Loucy (cell line): Measurements from ENCODE around the gene DACH1.

Experiments used
- H2AFZ ChIP-seq: fragments of 200-600 bp; sonication (generic); 2 replicates; pipeline ENCODE4 v1.6.0; 2016; ENCODE audit warnings: antibody characterized with exemption, mild to moderate bottlenecking, low read length, moderate library complexity
- H3F3A ChIP-seq: fragments of 200-600 bp; 2 replicates; pipeline ENCODE4 v1.6.0; 2016; ENCODE audit warnings: antibody characterized with exemption, low read depth, mild to moderate bottlenecking
- H3K27me3 ChIP-seq: fragments of 200-600 bp; sonication (generic); 2 replicates; pipeline ENCODE4 v1.6.1; 2014; ENCODE audit warnings: low read length, mild to moderate bottlenecking; ENCODE audit not compliant: insufficient read depth, poor library complexity, severe bottlenecking
- H3K36me3 ChIP-seq: fragments of 200-600 bp; sonication (generic); 2 replicates; pipeline ENCODE4 v1.6.1; 2016; ENCODE audit warnings: low read length; ENCODE audit not compliant: insufficient read depth
- H3K4me1 ChIP-seq: fragments of 200-600 bp; sonication (generic); 2 replicates; pipeline ENCODE4 v1.5.1; 2014; ENCODE audit warnings: low read length, mild to moderate bottlenecking; ENCODE audit not compliant: insufficient read depth, poor library complexity, severe bottlenecking
- H3K4me2 ChIP-seq: fragments of 200-600 bp; sonication (generic); 2 replicates; pipeline ENCODE4 v1.6.0; 2014; ENCODE audit warnings: antibody characterized with exemption, low read length, low read depth, mild to moderate bottlenecking; ENCODE audit not compliant: poor library complexity, severe bottlenecking
- H3K4me3 ChIP-seq: fragments of 200-600 bp; sonication (generic); 2 replicates; pipeline ENCODE4 v1.5.1; 2014; ENCODE audit warnings: low read length, mild to moderate bottlenecking, mixed read lengths; ENCODE audit not compliant: poor library complexity, severe bottlenecking
- H3K79me2 ChIP-seq: fragments of 200-600 bp; sonication (generic); 2 replicates; pipeline ENCODE4 v1.6.1; 2014; ENCODE audit warnings: low read length; ENCODE audit not compliant: insufficient read depth
- H3K9ac ChIP-seq: fragments of 200-600 bp; sonication (generic); 2 replicates; pipeline ENCODE4 v1.6.0; 2014; ENCODE audit warnings: mild to moderate bottlenecking, low read depth, low read length, moderate library complexity; ENCODE audit not compliant: poor library complexity, severe bottlenecking
- H3K9me2 ChIP-seq: fragments of 200-600 bp; sonication (generic); replicated peaks from 2 replicates; pipeline ENCODE4 v1.6.1; 2016; ENCODE audit warnings: low read depth, low read length, mixed read lengths
- H3K9me3 ChIP-seq: fragments of 200-600 bp; sonication (generic); 2 replicates; pipeline ENCODE4 v1.6.1; 2014; ENCODE audit warnings: mild to moderate bottlenecking, antibody characterized with exemption, low read length, low read depth; ENCODE audit not compliant: insufficient read depth
- H4K20me1 ChIP-seq: fragments of 200-600 bp; sonication (generic); 2 replicates; pipeline ENCODE4 v1.6.0; 2014; ENCODE audit warnings: antibody characterized with exemption, low read length, mild to moderate bottlenecking; ENCODE audit not compliant: insufficient read depth, poor library complexity, severe bottlenecking
- EZH2phosphoT487 ChIP-seq: fragments of 200-600 bp; IDR thresholded peaks from 2 replicates; pipeline ENCODE4 v1.6.1; 2018; ENCODE audit warnings: antibody characterized with exemption, mild to moderate bottlenecking, moderate library complexity, borderline replicate concordance
- TF ChIP-seq, protein P1 (sequence below): fragments of 200-600 bp; sonication (generic); conservative IDR thresholded peaks from 2 replicates; pipeline ENCODE4 v1.5.1; 2014; ENCODE audit warnings: mild to moderate bottlenecking, antibody characterized with exemption, low read length

Gene DACH1

GRCh38 chr13:71576571-71576970, 290.4 kb downstream of the DACH1 start:
- Histone ChIP-seq H3K9me2 (no peaks in the 10 kb centered on the region), H3K36me3 (no peaks in the 10 kb centered on the region), H3K79me2 (no peaks in the 10 kb centered on the region), H3K9me3 (no peaks in the 10 kb centered on the region), H3K4me3 (no peak overlapping the region), H3K4me1 (no peaks in the 10 kb centered on the region), H2AFZ (no peak overlapping the region), H3K9ac (no peak overlapping the region), H3K4me2 (no peak overlapping the region), H3K27me3 (no peaks in the 10 kb centered on the region), H3F3A (no peaks in the 10 kb centered on the region), H4K20me1 (no peaks in the 10 kb centered on the region)
- TF ChIP-seq, protein P1, sequence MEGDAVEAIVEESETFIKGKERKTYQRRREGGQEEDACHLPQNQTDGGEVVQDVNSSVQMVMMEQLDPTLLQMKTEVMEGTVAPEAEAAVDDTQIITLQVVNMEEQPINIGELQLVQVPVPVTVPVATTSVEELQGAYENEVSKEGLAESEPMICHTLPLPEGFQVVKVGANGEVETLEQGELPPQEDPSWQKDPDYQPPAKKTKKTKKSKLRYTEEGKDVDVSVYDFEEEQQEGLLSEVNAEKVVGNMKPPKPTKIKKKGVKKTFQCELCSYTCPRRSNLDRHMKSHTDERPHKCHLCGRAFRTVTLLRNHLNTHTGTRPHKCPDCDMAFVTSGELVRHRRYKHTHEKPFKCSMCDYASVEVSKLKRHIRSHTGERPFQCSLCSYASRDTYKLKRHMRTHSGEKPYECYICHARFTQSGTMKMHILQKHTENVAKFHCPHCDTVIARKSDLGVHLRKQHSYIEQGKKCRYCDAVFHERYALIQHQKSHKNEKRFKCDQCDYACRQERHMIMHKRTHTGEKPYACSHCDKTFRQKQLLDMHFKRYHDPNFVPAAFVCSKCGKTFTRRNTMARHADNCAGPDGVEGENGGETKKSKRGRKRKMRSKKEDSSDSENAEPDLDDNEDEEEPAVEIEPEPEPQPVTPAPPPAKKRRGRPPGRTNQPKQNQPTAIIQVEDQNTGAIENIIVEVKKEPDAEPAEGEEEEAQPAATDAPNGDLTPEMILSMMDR: no peak
- no peak for TF ChIP-seq EZH2phosphoT487

- Histone ChIP-seq H4K20me1 (no peaks in the 10 kb centered on the region), H3K9ac (no peak overlapping the region)
Observed at GRCh38 chr13:71546881-71547280, 320.1 kb downstream of the DACH1 start.

GRCh38 chr13:71540098-71540497, 326.9 kb downstream of the DACH1 start:
- no peaks in the 10 kb centered on the region for H3K27me3 ChIP-seq
- TF ChIP-seq, protein P1: no peak

More at GRCh38 chr13:71546881-71547280, 320.1 kb downstream of the DACH1 start:
- H3K27me3 ChIP-seq: no peaks in the 10 kb centered on the region
- H3K36me3 ChIP-seq: no peaks in the 10 kb centered on the region
- no peaks in the 10 kb centered on the region for H3K79me2 ChIP-seq
- H3F3A ChIP-seq: no peaks in the 10 kb centered on the region
- H3K9me3 ChIP-seq: no peaks in the 10 kb centered on the region
- H3K4me1 ChIP-seq: no peaks in the 10 kb centered on the region
- H2AFZ ChIP-seq: no peak overlapping the region
- H3K4me3 ChIP-seq: no peak overlapping the region
- H3K9me2 ChIP-seq: no peaks in the 10 kb centered on the region
- TF ChIP-seq, protein P1: no peak
- TF ChIP-seq EZH2phosphoT487: no peak
- H3K4me2 ChIP-seq: no peak overlapping the region

More at GRCh38 chr13:71540098-71540497, 326.9 kb downstream of the DACH1 start:
- Histone ChIP-seq H3K36me3 (no peaks in the 10 kb centered on the region), H3K9me3 (no peaks in the 10 kb centered on the region), H3K9me2 (no peaks in the 10 kb centered on the region), H2AFZ (no peak overlapping the region), H3F3A (no peaks in the 10 kb centered on the region), H3K4me1 (peaks cover 5% of the 10 kb centered on the region), H3K4me2 (peak overlapping the region; percentile 12), H3K9ac (no peak overlapping the region), H3K79me2 (no peaks in the 10 kb centered on the region), H4K20me1 (no peaks in the 10 kb centered on the region), H3K4me3 (no peak overlapping the region)
